ENCODE results near the gene JMJD1C.
"Not testable (repeated sequence)": the region's sequence is repeated elsewhere in the genome, so short reads cannot be mapped to it uniquely, and the experiment has no call there.

The JMJD1C gene

GRCh38 chr10:63155388-63156020 is 310.3 kb downstream of the JMJD1C start:
- no peak for DNase-seq (ENCODE audit: low spot score in 2 of 2)
- Mint-ChIP-seq H3K4me1 (peaks cover 12% of the 10 kb centered on the region), H3K9me3 (no peaks in the 10 kb centered on the region), H3K4me3 (no peak overlapping the region), H3K36me3 (peaks cover 16% of the 10 kb centered on the region), H3K27me3 (no peaks in the 10 kb centered on the region), H3K27ac (no peak overlapping the region)
- no peak for ATAC-seq (ENCODE audit: low read depth)

- H3K4me1 Mint-ChIP-seq = peaks cover 10% of the 10 kb centered on the region
- H3K9me3 Mint-ChIP-seq = no peaks in the 10 kb centered on the region
- ATAC-seq (ENCODE audit: low read depth) (no peak), DNase-seq (ENCODE audit: low spot score in 2 of 2) (no peak)
- peaks cover 18% of the 10 kb centered on the region for H3K36me3 Mint-ChIP-seq
- no peaks in the 10 kb centered on the region for H3K27me3 Mint-ChIP-seq
- H3K27ac Mint-ChIP-seq = no peak overlapping the region
- no peak overlapping the region for H3K4me3 Mint-ChIP-seq
Observed at GRCh38 chr10:63154546-63155387, 311.0 kb downstream of the JMJD1C start.

- peaks cover 20% of the 10 kb centered on the region for H3K36me3 Mint-ChIP-seq
- not testable (repeated sequence) for H3K9me3 Mint-ChIP-seq; H3K27me3 Mint-ChIP-seq; DNase-seq (ENCODE audit: low spot score in 2 of 2); H3K27ac Mint-ChIP-seq; ATAC-seq (ENCODE audit: low read depth); H3K4me3 Mint-ChIP-seq; H3K4me1 Mint-ChIP-seq
Observed at GRCh38 chr10:63153868-63154545, 311.8 kb downstream of the JMJD1C start.

- Mint-ChIP-seq H3K4me1 (peaks cover 10% of the 10 kb centered on the region), H3K27me3 (no peaks in the 10 kb centered on the region), H3K9me3 (no peaks in the 10 kb centered on the region), H3K27ac (no peak overlapping the region), H3K4me3 (no peak overlapping the region), H3K36me3 (peaks cover 32% of the 10 kb centered on the region)
- ATAC-seq (ENCODE audit: low read depth) = no peak
- no peak for DNase-seq (ENCODE audit: low spot score in 2 of 2)
Observed at GRCh38 chr10:63150745-63151144, 315.0 kb downstream of the JMJD1C start.

GRCh38 chr10:63146503-63146902 is 319.3 kb downstream of the JMJD1C start:
- Mint-ChIP-seq H3K27me3 (no peaks in the 10 kb centered on the region), H3K27ac (no peak overlapping the region), H3K4me1 (peaks cover 24% of the 10 kb centered on the region), H3K4me3 (no peak overlapping the region), H3K36me3 (peaks cover 27% of the 10 kb centered on the region), H3K9me3 (no peaks in the 10 kb centered on the region)
- DNase-seq (ENCODE audit: low spot score in 2 of 2) (no peak), ATAC-seq (ENCODE audit: low read depth) (no peak)

GRCh38 chr10:63145782-63146181 is 320.0 kb downstream of the JMJD1C start:
- no peaks in the 10 kb centered on the region for H3K9me3 Mint-ChIP-seq
- H3K4me1 Mint-ChIP-seq = peaks cover 23% of the 10 kb centered on the region
- peaks cover 24% of the 10 kb centered on the region for H3K36me3 Mint-ChIP-seq
- no peak overlapping the region for H3K4me3 Mint-ChIP-seq
- H3K27me3 Mint-ChIP-seq = no peaks in the 10 kb centered on the region
- ATAC-seq (ENCODE audit: low read depth) = peak; percentile 54
- H3K27ac Mint-ChIP-seq = no peak overlapping the region
- DNase-seq (ENCODE audit: low spot score in 2 of 2) = no peak

GRCh38 chr10:63143987-63144386 is 321.8 kb downstream of the JMJD1C start:
- Mint-ChIP-seq H3K4me1 (peaks cover 31% of the 10 kb centered on the region), H3K36me3 (peaks cover 21% of the 10 kb centered on the region), H3K9me3 (no peaks in the 10 kb centered on the region), H3K27me3 (no peaks in the 10 kb centered on the region), H3K4me3 (peak overlapping the region; percentile 69), H3K27ac (peak overlapping the region; percentile 85)
- ATAC-seq (ENCODE audit: low read depth) (peak; percentile 21), DNase-seq (ENCODE audit: low spot score in 2 of 2) (no peak)

- peaks cover 37% of the 10 kb centered on the region for H3K4me1 Mint-ChIP-seq
- H3K27me3 Mint-ChIP-seq = no peaks in the 10 kb centered on the region
- H3K27ac Mint-ChIP-seq = peak overlapping the region; percentile 14
- ATAC-seq (ENCODE audit: low read depth) = no peak
- H3K4me3 Mint-ChIP-seq = no peak overlapping the region
- no peak for DNase-seq (ENCODE audit: low spot score in 2 of 2)
- no peaks in the 10 kb centered on the region for H3K9me3 Mint-ChIP-seq
- peaks cover 20% of the 10 kb centered on the region for H3K36me3 Mint-ChIP-seq
Observed at GRCh38 chr10:63142136-63142535, 323.6 kb downstream of the JMJD1C start.

GRCh38 chr10:63140077-63140476 is 325.7 kb downstream of the JMJD1C start:
- H3K9me3 Mint-ChIP-seq = no peaks in the 10 kb centered on the region
- peaks cover 16% of the 10 kb centered on the region for H3K36me3 Mint-ChIP-seq
- no peak overlapping the region for H3K4me3 Mint-ChIP-seq
- ATAC-seq (ENCODE audit: low read depth) (no peak), DNase-seq (ENCODE audit: low spot score in 2 of 2) (no peak)
- H3K27ac Mint-ChIP-seq = no peak overlapping the region
- peaks cover 34% of the 10 kb centered on the region for H3K4me1 Mint-ChIP-seq
- H3K27me3 Mint-ChIP-seq = no peaks in the 10 kb centered on the region

- ATAC-seq (ENCODE audit: low read depth) (no peak), DNase-seq (ENCODE audit: low spot score in 2 of 2) (no peak)
- H3K4me3 Mint-ChIP-seq = no peak overlapping the region
- H3K27me3 Mint-ChIP-seq = no peaks in the 10 kb centered on the region
- no peak overlapping the region for H3K27ac Mint-ChIP-seq
- peaks cover 34% of the 10 kb centered on the region for H3K4me1 Mint-ChIP-seq
- peaks cover 13% of the 10 kb centered on the region for H3K36me3 Mint-ChIP-seq
- peaks cover under 1% of the 10 kb centered on the region for H3K9me3 Mint-ChIP-seq
Observed at GRCh38 chr10:63137306-63137705, 328.5 kb downstream of the JMJD1C start.

GRCh38 chr10:63133821-63134557 is 331.8 kb downstream of the JMJD1C start:
- H3K9me3 Mint-ChIP-seq = peaks cover 13% of the 10 kb centered on the region
- H3K27me3 Mint-ChIP-seq = peaks cover 2% of the 10 kb centered on the region
- H3K4me3 Mint-ChIP-seq = peak overlapping the region; percentile 94
- DNase-seq (ENCODE audit: low spot score in 2 of 2) (no peak), ATAC-seq (ENCODE audit: low read depth) (no peak)
- H3K27ac Mint-ChIP-seq = peak overlapping the region; percentile 96
- peaks cover 6% of the 10 kb centered on the region for H3K36me3 Mint-ChIP-seq
- H3K4me1 Mint-ChIP-seq = peaks cover 19% of the 10 kb centered on the region

GRCh38 chr10:63133056-63133820 is 332.5 kb downstream of the JMJD1C start, which contains the start of gene NRBF2:
Gene NRBF2 (plus strand): TSS chr10:63133328. CDS start chr10:63133471, 143 bp downstream.
- Mint-ChIP-seq H3K27me3 (peaks cover 2% of the 10 kb centered on the region), H3K36me3 (peaks cover 3% of the 10 kb centered on the region), H3K9me3 (peaks cover 13% of the 10 kb centered on the region), H3K4me1 (peaks cover 15% of the 10 kb centered on the region), H3K4me3 (peak within 1 kb of the TSS; percentile 94), H3K27ac (peak within 1 kb of the TSS; percentile 96)
- peak; percentile 94 to 97 for DNase-seq (ENCODE audit: low spot score in 2 of 2)
- peak; percentile 87 for ATAC-seq (ENCODE audit: low read depth)

GRCh38 chr10:63132651-63133055 is 333.1 kb downstream of the JMJD1C start:
- peak overlapping the region; percentile 94 for H3K4me3 Mint-ChIP-seq
- H3K27me3 Mint-ChIP-seq = peaks cover 2% of the 10 kb centered on the region
- peaks cover under 1% of the 10 kb centered on the region for H3K36me3 Mint-ChIP-seq
- H3K4me1 Mint-ChIP-seq = peaks cover 15% of the 10 kb centered on the region
- ATAC-seq (ENCODE audit: low read depth) = no peak
- H3K27ac Mint-ChIP-seq = peak overlapping the region; percentile 96
- no peak for DNase-seq (ENCODE audit: low spot score in 2 of 2)
- H3K9me3 Mint-ChIP-seq = peaks cover 13% of the 10 kb centered on the region

Measured in memory B cell (primary cell).